Mesendoderm (in vitro differentiated cells): ENCODE measurements around the gene KIF1A.
"Not testable (repeated sequence)": the region's sequence is repeated elsewhere in the genome, so short reads cannot be mapped to it uniquely, and the experiment has no call there.

Experiments used
- DNase-seq: peaks from one replicate; pipeline ENCODE4 v3.0.0; 2013
- H2AK5ac ChIP-seq: 2 replicates; pipeline ENCODE4 v1.6.1; 2013; ENCODE audit warnings: low read length, inconsistent platforms
- H2BK120ac ChIP-seq: 2 replicates; pipeline ENCODE4 v1.6.1; 2013; ENCODE audit warnings: low read depth, mild to moderate bottlenecking, low read length, moderate library complexity, mixed read lengths
- H2BK15ac ChIP-seq: replicated peaks from 2 replicates; pipeline ENCODE4 v1.6.1; 2013; ENCODE audit warnings: low read depth, mild to moderate bottlenecking, moderate library complexity
- H2BK5ac ChIP-seq: 2 replicates; pipeline ENCODE4 v1.6.1; 2013; ENCODE audit warnings: low read length, inconsistent platforms
- H3K18ac ChIP-seq: 2 replicates; pipeline ENCODE4 v1.6.1; 2013; ENCODE audit warnings: mild to moderate bottlenecking, low read length, mixed read lengths
- H3K23ac ChIP-seq: one replicate; pipeline ENCODE4 v1.6.1; 2013; ENCODE audit warnings: low read length
- H3K27ac ChIP-seq: 2 replicates; pipeline ENCODE4 v1.5.1; 2013; ENCODE audit warnings: low read depth, mild to moderate bottlenecking, inconsistent platforms, low read length, moderate library complexity
- H3K27me3 ChIP-seq: 2 replicates; pipeline ENCODE4 v1.6.1; 2013; ENCODE audit warnings: low read length, control low read depth, mild to moderate bottlenecking, inconsistent platforms; ENCODE audit not compliant: insufficient read depth, poor library complexity
- H3K36me3 ChIP-seq: 2 replicates; pipeline ENCODE4 v1.6.1; 2013; ENCODE audit warnings: low read length, inconsistent platforms; ENCODE audit not compliant: control insufficient read depth, insufficient read depth
- H3K4ac ChIP-seq: one replicate; pipeline ENCODE4 v1.6.1; 2013; ENCODE audit warnings: low read depth, mild to moderate bottlenecking, low read length, moderate library complexity
- H3K4me1 ChIP-seq: 2 replicates; pipeline ENCODE4 v1.6.1; 2013; ENCODE audit warnings: low read depth, low read length, inconsistent platforms; ENCODE audit not compliant: control insufficient read depth
- H3K4me2 ChIP-seq: 2 replicates; pipeline ENCODE4 v1.6.1; 2013; ENCODE audit warnings: low read length
- H3K4me3 ChIP-seq: 2 replicates; pipeline ENCODE4 v1.5.1; 2013; ENCODE audit warnings: mild to moderate bottlenecking, low read length
- H3K56ac ChIP-seq: one replicate; pipeline ENCODE4 v1.6.1; 2013; ENCODE audit warnings: low read length
- H3K79me1 ChIP-seq: 2 replicates; pipeline ENCODE4 v1.6.1; 2013; ENCODE audit warnings: low read length, inconsistent platforms
- H3K79me2 ChIP-seq: 2 replicates; pipeline ENCODE4 v1.6.1; 2013; ENCODE audit warnings: mild to moderate bottlenecking, low read length; ENCODE audit not compliant: control insufficient read depth, insufficient read depth
- H3K9ac ChIP-seq: 2 replicates; pipeline ENCODE4 v1.6.1; 2013; ENCODE audit warnings: low read length, inconsistent platforms
- H4K5ac ChIP-seq: one replicate; pipeline ENCODE4 v1.6.1; 2013; ENCODE audit warnings: low read length
- H4K8ac ChIP-seq: one replicate; pipeline ENCODE4 v1.6.1; 2013; ENCODE audit warnings: low read depth, mild to moderate bottlenecking, control low read depth, low read length, moderate library complexity
- WGBS: extraction: QIAGEN DNeasy Blood & Tissue Kit; methylation state at CpG from one replicate; pipeline ENCODE4 v1.1.7; 2013; ENCODE audit warnings: low lambda C conversion rate, missing lambda C conversion rate; ENCODE audit not compliant: insufficient coverage; ENCODE audit errors: extremely low coverage; 5-methylcytosine and 5-hydroxymethylcytosine counted together

Gene KIF1A

DNA sequence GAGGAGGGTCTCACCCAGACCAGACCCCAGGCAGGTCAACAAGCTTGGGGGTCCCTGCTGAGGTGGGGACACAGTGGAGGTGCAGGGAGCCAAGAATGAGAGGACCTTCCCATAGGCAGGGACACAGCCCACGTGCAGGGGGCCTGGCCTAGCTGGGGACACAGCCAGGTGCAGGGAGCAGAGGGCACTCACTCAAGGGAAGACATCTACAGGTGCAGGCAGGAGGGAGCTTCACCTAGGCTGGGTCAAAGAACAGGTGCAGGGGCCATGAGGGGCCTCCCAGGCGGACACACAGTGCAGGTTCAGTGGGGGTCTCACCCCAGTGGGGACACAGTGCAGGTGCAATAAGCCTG is 129.0 kb downstream of the KIF1A start:
- not testable (repeated sequence) for H3K79me2 ChIP-seq, H2AK5ac ChIP-seq, H3K56ac ChIP-seq, H2BK120ac ChIP-seq, H2BK15ac ChIP-seq, H3K23ac ChIP-seq, H3K4me3 ChIP-seq, H2BK5ac ChIP-seq, H3K4me2 ChIP-seq, H3K4ac ChIP-seq, H3K79me1 ChIP-seq, H4K5ac ChIP-seq, H3K36me3 ChIP-seq, DNase-seq, H3K4me1 ChIP-seq, H3K27me3 ChIP-seq, H3K18ac ChIP-seq, H3K9ac ChIP-seq, H4K8ac ChIP-seq, H3K27ac ChIP-seq
- WGBS, result no CpG with 5 or more reads among the region's 2 CpGs

DNA sequence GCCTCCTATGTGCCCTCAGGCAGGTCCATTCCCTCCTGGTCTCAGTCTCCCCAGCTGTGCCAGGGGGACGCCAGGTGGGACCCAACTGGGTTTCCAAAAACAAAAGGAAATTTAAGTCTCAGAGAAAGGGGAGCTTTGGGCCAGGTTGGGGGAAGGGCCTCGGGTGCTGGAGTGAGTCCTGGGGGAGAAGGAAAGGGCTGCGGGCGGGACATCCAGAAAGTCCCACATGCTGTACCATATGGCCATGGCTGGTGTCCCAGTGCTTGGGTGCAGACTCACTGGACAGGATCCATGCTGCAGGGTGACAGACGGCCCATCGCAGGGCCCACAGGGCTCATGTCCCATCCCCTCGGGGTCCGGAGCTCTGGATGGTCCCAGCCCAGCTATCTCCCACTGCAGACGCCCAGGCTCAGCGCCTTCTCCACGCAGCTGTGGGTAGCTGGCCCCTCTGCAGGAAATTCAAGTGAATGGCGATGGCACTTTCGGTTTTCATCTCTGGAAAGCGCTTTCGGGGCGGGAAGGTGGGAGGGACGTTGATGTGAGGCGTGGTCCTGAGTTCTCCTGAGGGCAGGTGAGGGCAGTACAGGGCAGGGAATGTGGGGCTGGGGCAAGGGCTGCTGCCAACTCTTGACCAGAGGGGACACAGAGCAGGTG is 129.5 kb downstream of the KIF1A start:
- H3K4me3 ChIP-seq, H4K8ac ChIP-seq, H3K79me1 ChIP-seq, H3K79me2 ChIP-seq, DNase-seq, H2AK5ac ChIP-seq, H3K23ac ChIP-seq, H4K5ac ChIP-seq, H3K9ac ChIP-seq, H3K4me2 ChIP-seq, H3K27me3 ChIP-seq, H3K56ac ChIP-seq, H3K18ac ChIP-seq, H3K4ac ChIP-seq, H3K27ac ChIP-seq, H2BK5ac ChIP-seq, H2BK15ac ChIP-seq, H3K36me3 ChIP-seq, H2BK120ac ChIP-seq, H3K4me1 ChIP-seq: not testable (repeated sequence)
- WGBS, result no CpG with 5 or more reads among the region's 18 CpGs

DNA sequence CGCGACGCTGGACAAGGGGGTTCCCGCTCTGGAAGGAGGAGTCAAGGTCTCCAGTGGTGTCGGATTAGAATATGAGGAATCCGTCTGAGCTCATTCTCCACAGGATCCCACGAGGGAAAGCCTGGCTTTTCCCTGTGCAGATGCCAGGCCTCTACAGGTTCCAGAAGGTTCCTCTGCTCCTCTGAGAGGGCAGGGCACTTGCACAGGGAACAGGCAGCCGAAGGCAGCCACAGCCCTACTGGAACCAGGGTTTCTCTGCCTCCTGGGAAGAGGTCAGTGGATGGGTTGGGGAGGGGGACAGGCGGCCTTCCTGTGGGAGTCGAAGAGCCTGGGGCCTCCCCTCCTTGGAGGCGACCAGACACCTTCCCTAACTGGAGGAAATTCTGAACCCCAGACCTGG is 130.0 kb downstream of the KIF1A start:
- Histone ChIP-seq H2BK5ac (no peak overlapping the region), H3K27me3 (no peaks in the 10 kb centered on the region), H2BK15ac (no peak overlapping the region), H4K8ac (no peak overlapping the region), H4K5ac (no peak overlapping the region), H3K79me2 (no peaks in the 10 kb centered on the region), H3K27ac (no peak overlapping the region), H2AK5ac (no peak overlapping the region), H3K9ac (no peak overlapping the region), H3K79me1 (no peaks in the 10 kb centered on the region), H3K23ac (no peak overlapping the region), H3K36me3 (no peaks in the 10 kb centered on the region), H3K18ac (no peak overlapping the region), H3K4me1 (no peaks in the 10 kb centered on the region), H3K56ac (no peak overlapping the region), H3K4me3 (no peak overlapping the region), H2BK120ac (no peak overlapping the region), H3K4ac (no peak overlapping the region), H3K4me2 (no peak overlapping the region)
- no peak for DNase-seq
- no CpG with 5 or more reads among the region's 11 CpGs for WGBS

DNA sequence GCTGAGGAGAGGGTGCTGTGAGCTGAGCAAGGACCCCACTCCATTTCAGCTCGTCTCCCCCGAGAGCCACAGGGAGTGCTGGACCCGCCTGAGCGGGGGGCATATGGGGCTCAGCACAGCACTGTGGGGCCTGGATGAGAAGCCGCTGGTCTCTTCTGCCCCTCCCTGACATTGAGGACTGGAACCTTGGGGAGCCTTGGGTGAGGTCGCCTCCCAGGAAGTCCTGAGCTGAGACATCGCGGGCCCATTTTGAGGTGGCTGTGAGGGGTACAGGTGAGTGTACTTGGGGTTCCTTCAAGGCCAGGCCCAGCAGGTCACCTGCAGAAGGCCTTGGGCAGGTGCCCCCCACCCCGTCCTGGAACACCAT is 131.5 kb downstream of the KIF1A start:
- H3K4ac ChIP-seq, result no peak overlapping the region
- H2BK5ac ChIP-seq, result no peak overlapping the region
- H2BK15ac ChIP-seq, result no peak overlapping the region

DNA sequence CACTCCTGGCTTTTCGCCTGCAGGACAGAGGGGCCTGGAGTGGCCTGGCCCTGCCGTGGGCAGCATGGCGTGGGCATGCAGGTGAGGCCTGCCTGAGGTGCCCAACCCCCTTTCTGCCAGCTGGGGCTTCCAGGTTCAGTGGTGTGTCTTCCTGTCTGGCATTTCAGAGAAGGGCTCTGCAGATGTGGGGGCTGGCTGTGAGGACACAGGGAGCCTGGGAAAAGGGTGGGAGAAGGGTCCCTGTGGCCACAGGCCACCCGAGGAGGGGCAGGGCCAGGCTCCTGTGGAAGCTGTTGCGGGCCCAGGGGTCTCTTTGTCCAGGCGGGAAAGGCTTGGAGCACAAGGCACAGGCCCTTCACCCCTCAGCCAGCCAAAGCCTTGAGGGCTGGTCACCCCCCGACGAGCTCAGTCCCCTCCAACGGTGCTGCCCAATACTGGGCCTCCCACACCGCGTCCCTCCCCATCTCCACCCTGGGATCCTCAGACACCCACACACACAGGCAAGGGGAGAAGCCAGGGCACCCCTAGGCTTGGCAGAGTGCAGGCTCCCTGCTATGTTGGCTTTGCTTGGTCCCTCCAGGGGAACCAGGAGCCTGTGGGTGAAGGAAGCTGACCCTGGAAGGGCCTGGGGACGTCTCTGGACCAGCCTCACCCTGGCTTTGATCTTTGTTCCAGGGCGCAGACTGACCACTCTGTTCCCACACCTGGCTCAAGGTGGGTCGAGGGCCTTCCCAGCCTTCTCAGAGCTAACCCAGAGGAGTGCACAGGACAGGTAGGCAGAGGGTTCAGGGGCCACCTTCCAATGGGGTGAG is 132.1 kb downstream of the KIF1A start:
- Histone ChIP-seq H3K27ac (no peak overlapping the region), H3K9ac (no peak overlapping the region), H3K56ac (no peak overlapping the region), H3K18ac (no peak overlapping the region), H2AK5ac (no peak overlapping the region), H2BK5ac (no peak overlapping the region), H2BK120ac (no peak overlapping the region), H3K27me3 (no peaks in the 10 kb centered on the region), H3K23ac (no peak overlapping the region), H3K4ac (no peak overlapping the region), H3K4me2 (no peak overlapping the region), H3K79me1 (no peaks in the 10 kb centered on the region), H3K36me3 (no peaks in the 10 kb centered on the region), H3K4me3 (no peak overlapping the region), H3K79me2 (no peaks in the 10 kb centered on the region), H4K5ac (no peak overlapping the region), H4K8ac (no peak overlapping the region), H3K4me1 (no peaks in the 10 kb centered on the region), H2BK15ac (no peak overlapping the region)
- no peak for DNase-seq
- no CpG with 5 or more reads among the region's 14 CpGs for WGBS

More for the DNA sequence above, 131.5 kb downstream of the KIF1A start:
- no peak overlapping the region for H3K23ac ChIP-seq
- no peak overlapping the region for H3K56ac ChIP-seq
- no peaks in the 10 kb centered on the region for H3K79me1 ChIP-seq
- H3K4me2 ChIP-seq, result no peak overlapping the region
- no CpG with 5 or more reads among the region's 9 CpGs for WGBS
- H2BK120ac ChIP-seq, result no peak overlapping the region
- no peaks in the 10 kb centered on the region for H3K79me2 ChIP-seq
- no peaks in the 10 kb centered on the region for H3K36me3 ChIP-seq
- H2AK5ac ChIP-seq, result no peak overlapping the region
- H4K8ac ChIP-seq, result no peak overlapping the region
- DNase-seq, result no peak
- H3K18ac ChIP-seq, result no peak overlapping the region
- H3K27me3 ChIP-seq, result no peaks in the 10 kb centered on the region
- H3K4me1 ChIP-seq, result no peaks in the 10 kb centered on the region
- H3K4me3 ChIP-seq, result no peak overlapping the region
- H3K27ac ChIP-seq, result no peak overlapping the region
- H4K5ac ChIP-seq, result no peak overlapping the region
- no peak overlapping the region for H3K9ac ChIP-seq
